ENCODE data around the gene OSTF1.

The OSTF1 gene

DNA sequence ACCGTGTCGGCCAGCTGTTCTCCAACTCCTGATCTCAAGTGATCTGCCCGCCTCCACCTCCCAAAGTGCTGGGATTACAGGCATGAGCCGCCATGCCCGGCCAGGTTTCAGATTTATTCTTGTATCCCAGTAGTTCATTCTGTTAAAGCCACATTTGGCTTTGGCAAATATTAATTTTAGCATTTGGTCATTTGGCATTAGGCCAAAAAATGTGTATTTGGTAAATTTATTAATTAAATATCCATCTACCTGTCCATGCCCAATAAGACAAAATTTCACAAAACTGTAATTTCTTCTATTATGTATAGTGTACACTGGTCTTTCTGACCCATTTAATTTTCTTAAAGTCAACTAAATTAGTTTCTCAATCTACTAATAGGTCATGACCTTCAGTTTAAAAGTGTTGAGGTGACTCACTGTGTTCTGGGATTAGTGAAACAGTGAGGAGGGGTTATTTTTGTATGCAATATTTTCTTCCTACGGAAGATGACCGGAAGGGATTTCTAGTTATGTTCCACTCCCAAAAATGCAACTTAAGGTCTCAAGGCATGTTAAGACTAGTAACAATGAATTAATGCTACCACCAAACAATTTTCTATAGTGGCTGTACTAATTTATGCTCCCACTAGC is 21.0 kb downstream of the OSTF1 start:
- Histone ChIP-seq H3K4me3 (ENCODE audit: insufficient read length, low read depth) (no peak overlapping the region), H3K27me3 (ENCODE audit: insufficient read depth, insufficient read length) (no peaks in the 10 kb centered on the region), H3K9me3 (ENCODE audit: insufficient read depth, low read length) (no peaks in the 10 kb centered on the region), H3K9ac (ENCODE audit: insufficient read length, low read depth) (no peak overlapping the region), H3K4me1 (ENCODE audit: insufficient read depth, insufficient read length) (no peaks in the 10 kb centered on the region), H3K36me3 (ENCODE audit: insufficient read depth, insufficient read length, low read length) (no peaks in the 10 kb centered on the region)
- no peak for TF ChIP-seq YY1 (IDR thresholded peaks at IDR 0.05; ENCODE audit: insufficient read depth, insufficient read length)
- no peak for TF ChIP-seq SUZ12 (IDR thresholded peaks at IDR 0.05; ENCODE audit: extremely low read depth, insufficient read depth, insufficient read length)
- TF ChIP-seq ZNF274 (IDR thresholded peaks at IDR 0.05; ENCODE audit: low read depth, low read length), result no peak
- DNase-seq (ENCODE audit: low read depth, low spot score), result no peak

DNA sequence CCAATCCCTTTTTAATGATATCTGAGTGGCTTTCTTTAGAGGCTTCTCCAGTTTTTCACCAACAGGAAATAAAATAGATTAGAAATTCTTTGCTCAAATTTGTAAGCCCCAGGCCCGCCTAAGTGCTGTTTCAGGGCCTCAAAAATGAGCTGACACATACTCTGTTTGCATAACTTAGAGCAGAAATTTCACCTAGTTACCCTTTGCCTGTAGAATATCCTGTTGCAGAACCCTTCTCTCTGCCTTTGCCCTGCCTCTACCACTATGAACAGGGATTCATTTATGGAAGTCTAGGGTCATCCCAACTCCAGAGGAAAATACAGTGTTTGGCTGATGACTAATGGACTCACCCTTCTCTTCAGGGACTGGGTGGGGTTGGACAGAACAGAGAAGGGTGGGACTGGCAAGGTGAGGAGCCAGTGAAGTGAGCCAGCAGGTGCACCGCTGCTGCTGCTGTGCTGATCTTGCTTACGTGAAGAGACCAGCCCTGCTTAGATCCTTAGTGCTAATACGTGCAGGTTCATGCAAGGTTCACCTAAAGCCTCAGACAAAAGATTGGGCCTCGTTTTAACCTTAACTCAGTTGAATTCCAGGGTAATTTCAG is 22.8 kb downstream of the OSTF1 start:
- Histone ChIP-seq H3K4me1 (ENCODE audit: insufficient read depth, insufficient read length) (no peaks in the 10 kb centered on the region), H3K4me3 (ENCODE audit: insufficient read length, low read depth) (no peak overlapping the region), H3K9ac (ENCODE audit: insufficient read length, low read depth) (no peak overlapping the region), H3K27me3 (ENCODE audit: insufficient read depth, insufficient read length) (no peaks in the 10 kb centered on the region), H3K9me3 (ENCODE audit: insufficient read depth, low read length) (no peaks in the 10 kb centered on the region), H3K36me3 (ENCODE audit: insufficient read depth, insufficient read length, low read length) (no peaks in the 10 kb centered on the region)
- DNase-seq (ENCODE audit: low read depth, low spot score), result no peak
- TF ChIP-seq SUZ12 (IDR thresholded peaks at IDR 0.05; ENCODE audit: extremely low read depth, insufficient read depth, insufficient read length) (no peak), ZNF274 (IDR thresholded peaks at IDR 0.05; ENCODE audit: low read depth, low read length) (no peak), YY1 (IDR thresholded peaks at IDR 0.05; ENCODE audit: insufficient read depth, insufficient read length) (no peak)

- Histone ChIP-seq H3K36me3 (ENCODE audit: insufficient read depth, insufficient read length, low read length) (no peaks in the 10 kb centered on the region), H3K4me1 (ENCODE audit: insufficient read depth, insufficient read length) (no peaks in the 10 kb centered on the region), H3K9ac (ENCODE audit: insufficient read length, low read depth) (no peak overlapping the region), H3K9me3 (ENCODE audit: insufficient read depth, low read length) (no peaks in the 10 kb centered on the region), H3K27me3 (ENCODE audit: insufficient read depth, insufficient read length) (no peaks in the 10 kb centered on the region), H3K4me3 (ENCODE audit: insufficient read length, low read depth) (no peak overlapping the region)
- TF ChIP-seq ZNF274 (IDR thresholded peaks at IDR 0.05; ENCODE audit: low read depth, low read length) (no peak), YY1 (IDR thresholded peaks at IDR 0.05; ENCODE audit: insufficient read depth, insufficient read length) (no peak), SUZ12 (IDR thresholded peaks at IDR 0.05; ENCODE audit: extremely low read depth, insufficient read depth, insufficient read length) (no peak)
- no peak for DNase-seq (ENCODE audit: low read depth, low spot score)
Observed at GRCh38 chr9:75112789-75113188, 24.5 kb downstream of the OSTF1 start.

- no peak for TF ChIP-seq ZNF274 (IDR thresholded peaks at IDR 0.05; ENCODE audit: low read depth, low read length)
- no peak for TF ChIP-seq SUZ12 (IDR thresholded peaks at IDR 0.05; ENCODE audit: extremely low read depth, insufficient read depth, insufficient read length)
- TF ChIP-seq YY1 (IDR thresholded peaks at IDR 0.05; ENCODE audit: insufficient read depth, insufficient read length), result no peak
- Histone ChIP-seq H3K4me3 (ENCODE audit: insufficient read length, low read depth) (no peak overlapping the region), H3K36me3 (ENCODE audit: insufficient read depth, insufficient read length, low read length) (peaks cover 11% of the 10 kb centered on the region), H3K4me1 (ENCODE audit: insufficient read depth, insufficient read length) (no peaks in the 10 kb centered on the region), H3K9ac (ENCODE audit: insufficient read length, low read depth) (no peak overlapping the region), H3K9me3 (ENCODE audit: insufficient read depth, low read length) (no peaks in the 10 kb centered on the region), H3K27me3 (ENCODE audit: insufficient read depth, insufficient read length) (no peaks in the 10 kb centered on the region)
- DNase-seq (ENCODE audit: low read depth, low spot score), result no peak
Observed at GRCh38 chr9:75116306-75116705, 28.0 kb downstream of the OSTF1 start.

DNA sequence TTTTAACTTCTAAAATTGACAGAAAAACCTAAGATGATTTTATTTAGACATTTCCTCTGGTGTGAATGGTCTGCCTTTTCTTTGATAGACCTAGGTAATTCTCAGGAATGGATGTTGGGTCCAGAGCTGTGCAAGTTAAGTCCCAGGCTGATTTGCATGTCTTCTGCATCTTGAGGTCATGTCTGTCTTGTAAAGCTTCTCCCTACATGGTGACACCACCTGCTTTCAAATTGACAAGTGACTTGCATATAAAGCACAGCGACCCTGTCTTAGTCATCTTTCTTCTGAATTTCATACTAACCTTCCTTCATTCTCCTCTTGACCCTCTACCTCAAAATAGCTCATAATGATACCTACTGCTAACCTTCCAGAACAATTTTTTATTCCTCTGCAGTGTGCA is 29.2 kb downstream of the OSTF1 start:
- DNase-seq (ENCODE audit: low read depth, low spot score), result no peak
- Histone ChIP-seq H3K36me3 (ENCODE audit: insufficient read depth, insufficient read length, low read length) (peaks cover 11% of the 10 kb centered on the region), H3K4me3 (ENCODE audit: insufficient read length, low read depth) (no peak overlapping the region), H3K9me3 (ENCODE audit: insufficient read depth, low read length) (no peaks in the 10 kb centered on the region), H3K27me3 (ENCODE audit: insufficient read depth, insufficient read length) (no peaks in the 10 kb centered on the region), H3K9ac (ENCODE audit: insufficient read length, low read depth) (no peak overlapping the region), H3K4me1 (ENCODE audit: insufficient read depth, insufficient read length) (no peaks in the 10 kb centered on the region)
- TF ChIP-seq ZNF274 (IDR thresholded peaks at IDR 0.05; ENCODE audit: low read depth, low read length), result no peak
- TF ChIP-seq YY1 (IDR thresholded peaks at IDR 0.05; ENCODE audit: insufficient read depth, insufficient read length), result no peak
- no peak for TF ChIP-seq SUZ12 (IDR thresholded peaks at IDR 0.05; ENCODE audit: extremely low read depth, insufficient read depth, insufficient read length)

- no peaks in the 10 kb centered on the region for H3K4me1 ChIP-seq (ENCODE audit: insufficient read depth, insufficient read length)
- TF ChIP-seq YY1 (IDR thresholded peaks at IDR 0.05; ENCODE audit: insufficient read depth, insufficient read length) (no peak), SUZ12 (IDR thresholded peaks at IDR 0.05; ENCODE audit: extremely low read depth, insufficient read depth, insufficient read length) (no peak), ZNF274 (IDR thresholded peaks at IDR 0.05; ENCODE audit: low read depth, low read length) (no peak)
- peaks cover 11% of the 10 kb centered on the region for H3K36me3 ChIP-seq (ENCODE audit: insufficient read depth, insufficient read length, low read length)
- DNase-seq (ENCODE audit: low read depth, low spot score), result no peak
- no peak overlapping the region for H3K9ac ChIP-seq (ENCODE audit: insufficient read length, low read depth)
- no peak overlapping the region for H3K4me3 ChIP-seq (ENCODE audit: insufficient read length, low read depth)
- H3K9me3 ChIP-seq (ENCODE audit: insufficient read depth, low read length), result no peaks in the 10 kb centered on the region
- no peaks in the 10 kb centered on the region for H3K27me3 ChIP-seq (ENCODE audit: insufficient read depth, insufficient read length)
Observed at GRCh38 chr9:75120686-75121085, 32.4 kb downstream of the OSTF1 start.

- H3K9me3 ChIP-seq (ENCODE audit: insufficient read depth, low read length), result no peaks in the 10 kb centered on the region
- peaks cover 11% of the 10 kb centered on the region for H3K36me3 ChIP-seq (ENCODE audit: insufficient read depth, insufficient read length, low read length)
- no peak for DNase-seq (ENCODE audit: low read depth, low spot score)
- H3K4me3 ChIP-seq (ENCODE audit: insufficient read length, low read depth), result no peak overlapping the region
- no peak overlapping the region for H3K9ac ChIP-seq (ENCODE audit: insufficient read length, low read depth)
- H3K4me1 ChIP-seq (ENCODE audit: insufficient read depth, insufficient read length), result no peaks in the 10 kb centered on the region
- no peaks in the 10 kb centered on the region for H3K27me3 ChIP-seq (ENCODE audit: insufficient read depth, insufficient read length)
- TF ChIP-seq YY1 (IDR thresholded peaks at IDR 0.05; ENCODE audit: insufficient read depth, insufficient read length), result no peak
Observed at GRCh38 chr9:75121914-75122558, 33.7 kb downstream of the OSTF1 start.
